Activated CD4-positive, alpha-beta T cell treated with anti-CD3 and anti-CD28 coated beads, Interleukin-2, amount 10 ng/mL, durations not matched to agents 7 days and 5 days (primary cell): Measurements from ENCODE around the gene TTC7B. TPM values are rescaled to one million over a fixed set of nuclear protein-coding genes. Genes with fewer than 3 reads are reported as not detected.

Source experiments
- CTCF ChIA-PET: fragments of 350-600 bp; sonication (Branson Sonifier 250); formaldehyde crosslinking; loops from one replicate; lab custom pipeline; 2021; ENCODE audit warnings: antibody characterized with exemption; lab: Charles Lee
- POLR2A ChIA-PET: fragments of 350-600 bp; sonication (Branson Sonifier 250); formaldehyde crosslinking; loops from one replicate; lab custom pipeline; 2021; ENCODE audit warnings: antibody characterized with exemption; lab: Charles Lee
- DNase-seq: peaks from one replicate; pipeline ENCODE4 v3.0.0-alpha.2; 2020
- H3K27ac Mint-ChIP-seq: one replicate; pipeline ENCODE4 v1.8.0; 2021; ENCODE audit warnings: mild to moderate bottlenecking, moderate library complexity, mixed read lengths
- H3K27me3 Mint-ChIP-seq: one replicate; pipeline ENCODE4 v1.8.0; 2021; ENCODE audit warnings: mixed read lengths
- H3K36me3 Mint-ChIP-seq: one replicate; pipeline ENCODE4 v1.8.0; 2021; ENCODE audit warnings: low read depth, mixed read lengths
- H3K4me1 Mint-ChIP-seq: one replicate; pipeline ENCODE4 v1.8.0; 2021; ENCODE audit warnings: mixed read lengths
- H3K4me3 Mint-ChIP-seq: one replicate; pipeline ENCODE4 v1.8.0; 2021; ENCODE audit warnings: mild to moderate bottlenecking, moderate library complexity, mixed read lengths
- H3K9me3 Mint-ChIP-seq: one replicate; pipeline ENCODE4 v1.8.0; 2021; ENCODE audit warnings: mixed read lengths
- total RNA-seq, 2 experiments: library from RNA; stranded (reverse); gene quantifications; one replicate each; pipeline ENCODE4 v1.2.3, GENCODE V29; 2021

The TTC7B gene
- total RNA-seq, 2 experiments from 2014 or later, result 2.7 to 2.9 TPM

- no peak overlapping the region for H3K4me3 Mint-ChIP-seq
- CTCF ChIA-PET, result interaction anchor here (1.3 kb wide), 1 partner anchor 51 kb away, joined by 4 read pairs; no protein-coding TSS in a partner anchor
- peaks cover 9% of the 10 kb centered on the region for H3K27me3 Mint-ChIP-seq
- H3K27ac Mint-ChIP-seq, result no peak overlapping the region
- no peaks in the 10 kb centered on the region for H3K36me3 Mint-ChIP-seq
- POLR2A ChIA-PET, result no interaction called here
- no peak for DNase-seq
- H3K9me3 Mint-ChIP-seq, result no peaks in the 10 kb centered on the region
- no peaks in the 10 kb centered on the region for H3K4me1 Mint-ChIP-seq
These were observed 6.5 kb downstream of the TTC7B start for GRCh38 chr14:90809530-90810312.

- ChIA-PET CTCF (no interaction called here), POLR2A (no interaction called here)
- DNase-seq, result no peak
- Mint-ChIP-seq H3K36me3 (no peaks in the 10 kb centered on the region), H3K27ac (no peak overlapping the region), H3K4me1 (no peaks in the 10 kb centered on the region), H3K27me3 (peaks cover 5% of the 10 kb centered on the region), H3K9me3 (no peaks in the 10 kb centered on the region), H3K4me3 (no peak overlapping the region)
These were observed 7.3 kb downstream of the TTC7B start for GRCh38 chr14:90808759-90809529.

GRCh38 chr14:90807060-90807459, 9.2 kb downstream of the TTC7B start:
- no peak overlapping the region for H3K27ac Mint-ChIP-seq

GRCh38 chr14:90805662-90806540, 10.3 kb downstream of the TTC7B start:
- peaks cover 7% of the 10 kb centered on the region for H3K4me1 Mint-ChIP-seq
- DNase-seq, result no peak
- no peaks in the 10 kb centered on the region for H3K27me3 Mint-ChIP-seq
- no peaks in the 10 kb centered on the region for H3K9me3 Mint-ChIP-seq
- H3K4me3 Mint-ChIP-seq, result no peak overlapping the region
- ChIA-PET CTCF (interaction anchor here (0.7 kb wide), 1 partner anchor 11 kb away, joined by 3 read pairs; no protein-coding TSS in a partner anchor), POLR2A (no interaction called here)
- no peaks in the 10 kb centered on the region for H3K36me3 Mint-ChIP-seq
- no peak overlapping the region for H3K27ac Mint-ChIP-seq

More at GRCh38 chr14:90807060-90807459, 9.2 kb downstream of the TTC7B start:
- no peak overlapping the region for H3K4me3 Mint-ChIP-seq
- H3K9me3 Mint-ChIP-seq, result no peaks in the 10 kb centered on the region
- CTCF ChIA-PET, result interaction anchor here (0.5 kb wide), 1 partner anchor 22 kb away, joined by 3 read pairs; no protein-coding TSS in a partner anchor
- no peaks in the 10 kb centered on the region for H3K27me3 Mint-ChIP-seq
- H3K36me3 Mint-ChIP-seq, result no peaks in the 10 kb centered on the region
- peaks cover 3% of the 10 kb centered on the region for H3K4me1 Mint-ChIP-seq
- POLR2A ChIA-PET, result no interaction called here
- no peak for DNase-seq

GRCh38 chr14:90805084-90805391, 11.2 kb downstream of the TTC7B start:
- H3K4me3 Mint-ChIP-seq, result no peak overlapping the region
- H3K27ac Mint-ChIP-seq, result no peak overlapping the region
- ChIA-PET POLR2A (no interaction called here), CTCF (interaction anchor here (0.7 kb wide), 1 partner anchor 12 kb away, joined by 3 read pairs; no protein-coding TSS in a partner anchor)
- peaks cover 7% of the 10 kb centered on the region for H3K4me1 Mint-ChIP-seq
- H3K9me3 Mint-ChIP-seq, result no peaks in the 10 kb centered on the region
- DNase-seq, result no peak
- H3K36me3 Mint-ChIP-seq, result no peaks in the 10 kb centered on the region
- H3K27me3 Mint-ChIP-seq, result no peaks in the 10 kb centered on the region

GRCh38 chr14:90804292-90805083, 11.7 kb downstream of the TTC7B start:
- Mint-ChIP-seq H3K36me3 (no peaks in the 10 kb centered on the region), H3K27ac (no peak overlapping the region), H3K9me3 (no peaks in the 10 kb centered on the region), H3K4me1 (peaks cover 7% of the 10 kb centered on the region), H3K4me3 (no peak overlapping the region), H3K27me3 (no peaks in the 10 kb centered on the region)
- POLR2A ChIA-PET, result no interaction called here
- CTCF ChIA-PET, result interaction anchor here (0.6 to 0.7 kb wide), 4 partner anchors 12 to 1678 kb away, joined by 3 to 4 read pairs (median 3); no protein-coding TSS in a partner anchor
- DNase-seq, result no peak

- Mint-ChIP-seq H3K27ac (no peak overlapping the region), H3K27me3 (no peaks in the 10 kb centered on the region), H3K4me1 (peaks cover 7% of the 10 kb centered on the region), H3K9me3 (no peaks in the 10 kb centered on the region), H3K4me3 (no peak overlapping the region), H3K36me3 (no peaks in the 10 kb centered on the region)
- POLR2A ChIA-PET, result no interaction called here
- CTCF ChIA-PET, result interaction anchor here (1.1 to 1.4 kb wide), 2 partner anchors 24 to 45 kb away, joined by 4 read pairs; no protein-coding TSS in a partner anchor
- DNase-seq, result no peak
These were observed 13.0 kb downstream of the TTC7B start for GRCh38 chr14:90803249-90803648.

- Mint-ChIP-seq H3K27ac (no peak overlapping the region), H3K4me1 (peaks cover 7% of the 10 kb centered on the region), H3K9me3 (no peaks in the 10 kb centered on the region), H3K36me3 (no peaks in the 10 kb centered on the region), H3K4me3 (no peak overlapping the region), H3K27me3 (no peaks in the 10 kb centered on the region)
- DNase-seq, result no peak
- POLR2A ChIA-PET, result no interaction called here
- CTCF ChIA-PET, result no interaction called here
These were observed 16.8 kb downstream of the TTC7B start for GRCh38 chr14:90799420-90799819.

GRCh38 chr14:90797919-90798318, 18.3 kb downstream of the TTC7B start:
- no peak overlapping the region for H3K4me3 Mint-ChIP-seq
- ChIA-PET CTCF (no interaction called here), POLR2A (no interaction called here)
- no peak for DNase-seq
- no peaks in the 10 kb centered on the region for H3K36me3 Mint-ChIP-seq
- peaks cover 5% of the 10 kb centered on the region for H3K4me1 Mint-ChIP-seq
- H3K9me3 Mint-ChIP-seq, result no peaks in the 10 kb centered on the region
- no peak overlapping the region for H3K27ac Mint-ChIP-seq
- no peaks in the 10 kb centered on the region for H3K27me3 Mint-ChIP-seq

GRCh38 chr14:90797451-90797850, 18.8 kb downstream of the TTC7B start:
- Mint-ChIP-seq H3K9me3 (no peaks in the 10 kb centered on the region), H3K27ac (no peak overlapping the region), H3K4me3 (no peak overlapping the region), H3K4me1 (peaks cover 5% of the 10 kb centered on the region), H3K27me3 (no peaks in the 10 kb centered on the region), H3K36me3 (no peaks in the 10 kb centered on the region)
- CTCF ChIA-PET, result interaction anchor here (0.6 kb wide), 1 partner anchor 1966 kb away, joined by 3 read pairs; no protein-coding TSS in a partner anchor
- POLR2A ChIA-PET, result no interaction called here
- DNase-seq, result no peak

- Mint-ChIP-seq H3K36me3 (no peaks in the 10 kb centered on the region), H3K9me3 (no peaks in the 10 kb centered on the region), H3K4me1 (peaks cover 3% of the 10 kb centered on the region), H3K27me3 (no peaks in the 10 kb centered on the region), H3K4me3 (no peak overlapping the region), H3K27ac (no peak overlapping the region)
- DNase-seq, result no peak
- CTCF ChIA-PET, result interaction anchor here (0.7 to 3.2 kb wide), 3 partner anchors 13 to 21 kb away, joined by 3 to 11 read pairs (median 5); no protein-coding TSS in a partner anchor
- POLR2A ChIA-PET, result no interaction called here
These were observed 19.9 kb downstream of the TTC7B start for GRCh38 chr14:90796329-90796728.

GRCh38 chr14:90795744-90796143, 20.5 kb downstream of the TTC7B start:
- ChIA-PET POLR2A (no interaction called here), CTCF (interaction anchor here (0.7 to 3.2 kb wide), 4 partner anchors 12 to 37 kb away, joined by 3 to 11 read pairs (median 4); no protein-coding TSS in a partner anchor)
- no peaks in the 10 kb centered on the region for H3K27me3 Mint-ChIP-seq
- H3K9me3 Mint-ChIP-seq, result no peaks in the 10 kb centered on the region
- no peak overlapping the region for H3K4me3 Mint-ChIP-seq
- no peaks in the 10 kb centered on the region for H3K36me3 Mint-ChIP-seq
- no peaks in the 10 kb centered on the region for H3K4me1 Mint-ChIP-seq
- no peak for DNase-seq
- no peak overlapping the region for H3K27ac Mint-ChIP-seq
